ENCODE measurements around the gene IDH2.

DNA sequence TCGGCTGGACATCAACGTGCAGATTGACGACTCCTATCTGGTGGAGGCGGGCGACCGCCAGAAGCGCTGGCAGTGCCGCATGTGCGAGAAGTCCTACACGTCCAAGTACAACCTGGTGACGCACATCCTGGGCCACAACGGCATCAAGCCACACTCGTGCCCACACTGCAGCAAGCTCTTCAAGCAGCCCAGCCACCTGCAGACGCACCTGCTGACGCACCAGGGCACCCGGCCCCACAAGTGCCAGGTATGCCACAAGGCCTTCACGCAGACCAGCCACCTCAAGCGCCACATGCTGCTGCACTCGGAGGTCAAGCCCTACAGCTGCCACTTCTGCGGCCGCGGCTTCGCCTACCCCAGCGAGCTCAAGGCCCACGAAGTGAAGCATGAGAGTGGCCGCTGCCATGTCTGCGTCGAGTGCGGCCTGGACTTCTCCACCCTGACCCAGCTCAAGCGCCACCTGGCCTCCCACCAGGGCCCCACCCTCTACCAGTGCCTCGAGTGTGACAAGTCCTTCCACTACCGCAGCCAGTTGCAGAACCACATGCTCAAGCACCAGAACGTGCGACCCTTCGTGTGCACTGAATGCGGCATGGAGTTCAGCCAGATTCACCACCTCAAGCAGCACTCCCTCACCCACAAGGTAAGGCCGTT is 34.2 kb downstream of the IDH2 start:
- TF ChIP-seq, protein P1, sequence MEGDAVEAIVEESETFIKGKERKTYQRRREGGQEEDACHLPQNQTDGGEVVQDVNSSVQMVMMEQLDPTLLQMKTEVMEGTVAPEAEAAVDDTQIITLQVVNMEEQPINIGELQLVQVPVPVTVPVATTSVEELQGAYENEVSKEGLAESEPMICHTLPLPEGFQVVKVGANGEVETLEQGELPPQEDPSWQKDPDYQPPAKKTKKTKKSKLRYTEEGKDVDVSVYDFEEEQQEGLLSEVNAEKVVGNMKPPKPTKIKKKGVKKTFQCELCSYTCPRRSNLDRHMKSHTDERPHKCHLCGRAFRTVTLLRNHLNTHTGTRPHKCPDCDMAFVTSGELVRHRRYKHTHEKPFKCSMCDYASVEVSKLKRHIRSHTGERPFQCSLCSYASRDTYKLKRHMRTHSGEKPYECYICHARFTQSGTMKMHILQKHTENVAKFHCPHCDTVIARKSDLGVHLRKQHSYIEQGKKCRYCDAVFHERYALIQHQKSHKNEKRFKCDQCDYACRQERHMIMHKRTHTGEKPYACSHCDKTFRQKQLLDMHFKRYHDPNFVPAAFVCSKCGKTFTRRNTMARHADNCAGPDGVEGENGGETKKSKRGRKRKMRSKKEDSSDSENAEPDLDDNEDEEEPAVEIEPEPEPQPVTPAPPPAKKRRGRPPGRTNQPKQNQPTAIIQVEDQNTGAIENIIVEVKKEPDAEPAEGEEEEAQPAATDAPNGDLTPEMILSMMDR (IDR thresholded peaks at IDR 0.05): no peak
- no peak for TF ChIP-seq POLR2A (IDR thresholded peaks at IDR 0.05)
- no peak for TF ChIP-seq POLR2AphosphoS5 (IDR thresholded peaks at IDR 0.05)

Data from breast epithelium (tissue), 3 donors.